ENCODE measurements around the gene TECR. TPM values are rescaled to one million over a fixed set of nuclear protein-coding genes. Genes with fewer than 3 reads are reported as not detected.

Gene TECR
- total and polyA plus RNA-seq, 2 donors (not counting 3 experiments of a cell fraction or from before 2014, with no cell fraction given), result 109 to 193 TPM

- H3K4me2 ChIP-seq (ENCODE audit: insufficient read depth, low read length), result peak overlapping the region; percentile 6
Measured at GRCh38 chr19:14497228-14497921, 32.0 kb upstream of the TECR start.

GRCh38 chr19:14502334-14503092 is 26.9 kb upstream of the TECR start:
- Histone ChIP-seq H3K4me3 (replicated peaks in 1 of 3; ENCODE audit: insufficient read depth in 1 of 3, low read depth in 1 of 3, low read length in 3 of 3) (no peak overlapping the region), H2AFZ (ENCODE audit: low read depth, low read length) (no peak overlapping the region), H3K27ac (ENCODE audit: insufficient read depth, low read depth, low read length) (no peak overlapping the region), H3K9ac (replicated peaks; ENCODE audit: extremely low read depth, insufficient read depth, low read length) (no peak overlapping the region), H3K4me1 (ENCODE audit: control insufficient read depth, extremely low read depth, insufficient read depth, low read length) (peaks cover 10% of the 10 kb centered on the region), H3K79me2 (ENCODE audit: control insufficient read depth, insufficient read depth, low read length) (no peaks in the 10 kb centered on the region), H3K9me3 (replicated peaks; ENCODE audit: control insufficient read depth, insufficient read depth, low read length) (no peaks in the 10 kb centered on the region), H4K20me1 (replicated peaks; ENCODE audit: control insufficient read depth, extremely low read depth, insufficient read depth, low read length) (no peaks in the 10 kb centered on the region), H3K9me1 (replicated peaks; ENCODE audit: control insufficient read depth, extremely low read depth, insufficient read depth, low read length) (no peaks in the 10 kb centered on the region), H3K27me3 (ENCODE audit: control insufficient read depth in 2 of 2, insufficient read depth in 2 of 2, low read length in 2 of 2) (peaks cover 0 to 2% of the 10 kb centered on the region in 2 experiments), H3K4me2 (ENCODE audit: insufficient read depth, low read length) (no peak overlapping the region), H3K36me3 (ENCODE audit: control insufficient read depth in 2 of 2, extremely low read depth in 1 of 2, insufficient read depth in 2 of 2, low read length in 2 of 2) (no peaks in the 10 kb centered on the region)
- DNase-seq (ENCODE audit: low read depth, low spot score) (no peak), FAIRE-seq (no peak)
- CTCF ChIA-PET, result no interaction called here
- TF ChIP-seq EZH2 (IDR thresholded peaks at IDR 0.05; ENCODE audit: borderline replicate concordance, low read depth, low read length, severe bottlenecking), result no peak
- no peak for TF ChIP-seq GATA2 (IDR thresholded peaks at IDR 0.05; ENCODE audit: insufficient read depth, insufficient read length, low read depth, low read length)
- no peak for TF ChIP-seq MAX (IDR thresholded peaks at IDR 0.05; ENCODE audit: insufficient read depth, insufficient read length)
- TF ChIP-seq MYC (IDR thresholded peaks at IDR 0.05; ENCODE audit: low read depth, low read length), result no peak
- TF ChIP-seq FOS (IDR thresholded peaks at IDR 0.05; ENCODE audit: borderline replicate concordance, insufficient read depth, low read length), result no peak
- TF ChIP-seq POLR2A (IDR thresholded peaks at IDR 0.05; ENCODE audit: low read depth, low read length), result no peak
- TF ChIP-seq POLR2AphosphoS5 (IDR thresholded peaks at IDR 0.05; ENCODE audit: insufficient read depth, low read depth, low read length), result no peak
- dilution Hi-C loops (cut with MboI; ENCODE audit: extremely low pct_ligation_motif_present, low sequenced_read_pairs) (no loop called here), intact Hi-C loops (cut with micrococcal nuclease) (no loop called here)
- BruUV-seq (replicated peaks), result no TSS peak
- POLR2A ChIA-PET, result no interaction called here

More at GRCh38 chr19:14497228-14497921, 32.0 kb upstream of the TECR start:
- H3K4me1 ChIP-seq (ENCODE audit: control insufficient read depth, extremely low read depth, insufficient read depth, low read length), result peaks cover 23% of the 10 kb centered on the region
- H4K20me1 ChIP-seq (replicated peaks; ENCODE audit: control insufficient read depth, extremely low read depth, insufficient read depth, low read length), result no peaks in the 10 kb centered on the region
- no peak overlapping the region for H3K9ac ChIP-seq (replicated peaks; ENCODE audit: extremely low read depth, insufficient read depth, low read length)
- peak overlapping the region; percentile 56 for H2AFZ ChIP-seq (ENCODE audit: low read depth, low read length)
- ChIA-PET POLR2A (interaction anchor here (3.0 kb wide), 1 partner anchor 20 kb away, joined by 22 read pairs; the partner anchor contains the start of gene DNAJB1), CTCF (interaction anchor here (0.9 to 2.9 kb wide), 7 partner anchors 10 to 64 kb away, joined by 3 to 13 read pairs (median 5); no protein-coding TSS in a partner anchor)
- intact Hi-C loops (cut with micrococcal nuclease) (no loop called here), dilution Hi-C loops (cut with MboI; ENCODE audit: extremely low pct_ligation_motif_present, low sequenced_read_pairs) (no loop called here)
- peaks cover 0 to 2% of the 10 kb centered on the region in 2 experiments for H3K36me3 ChIP-seq (ENCODE audit: control insufficient read depth in 2 of 2, extremely low read depth in 1 of 2, insufficient read depth in 2 of 2, low read length in 2 of 2)
- FAIRE-seq, result peak; percentile 96
- H3K4me3 ChIP-seq (replicated peaks in 1 of 3; ENCODE audit: insufficient read depth in 1 of 3, low read depth in 1 of 3, low read length in 3 of 3), result no peak overlapping the region
- BruUV-seq (replicated peaks), result no TSS peak
- TF ChIP-seq EZH2 (IDR thresholded peaks at IDR 0.05; ENCODE audit: borderline replicate concordance, low read depth, low read length, severe bottlenecking) (no peak), POLR2AphosphoS5 (IDR thresholded peaks at IDR 0.05; ENCODE audit: insufficient read depth, low read depth, low read length) (no peak), FOS (IDR thresholded peaks at IDR 0.05; ENCODE audit: borderline replicate concordance, insufficient read depth, low read length) (no peak), GATA2 (IDR thresholded peaks at IDR 0.05; ENCODE audit: insufficient read depth, insufficient read length, low read depth, low read length) (no peak), MYC (IDR thresholded peaks at IDR 0.05; ENCODE audit: low read depth, low read length) (no peak)
- H3K9me3 ChIP-seq (replicated peaks; ENCODE audit: control insufficient read depth, insufficient read depth, low read length), result no peaks in the 10 kb centered on the region
- H3K9me1 ChIP-seq (replicated peaks; ENCODE audit: control insufficient read depth, extremely low read depth, insufficient read depth, low read length), result no peaks in the 10 kb centered on the region
- H3K79me2 ChIP-seq (ENCODE audit: control insufficient read depth, insufficient read depth, low read length), result peaks cover 23% of the 10 kb centered on the region
- peak; percentile 59 for DNase-seq (ENCODE audit: low read depth, low spot score)
- H3K27me3 ChIP-seq (ENCODE audit: control insufficient read depth in 2 of 2, insufficient read depth in 2 of 2, low read length in 2 of 2), result peaks cover 0 to under 1% of the 10 kb centered on the region in 2 experiments
- H3K27ac ChIP-seq (ENCODE audit: insufficient read depth, low read depth, low read length), result no peak overlapping the region
